Epithelial cell of esophagus (primary cell): ENCODE data around the gene SULT1B1.
A peak's percentile ranks its signal among the peaks of the same experiment; 100 is the strongest.
"Not testable (repeated sequence)": the region's sequence is repeated elsewhere in the genome, so short reads cannot be mapped to it uniquely, and the experiment has no call there.

Experiments
- DNase-seq: peaks from one replicate; pipeline ENCODE4 v3.0.0; 2010; ENCODE audit warnings: low read depth
- H3K4me3 ChIP-seq: 2 replicates; pipeline ENCODE4 v1.5.1; 2011; ENCODE audit warnings: mild to moderate bottlenecking, low read length, control low read depth
- CTCF ChIP-seq: IDR thresholded peaks from 2 replicates; pipeline ENCODE4 v1.5.1; 2011; ENCODE audit warnings: low read depth, mild to moderate bottlenecking, low read length, control low read depth, inconsistent platforms; ENCODE audit not compliant: insufficient read depth; ENCODE audit errors: missing control alignments

The SULT1B1 gene

GRCh38 chr4:69782651-69783310, 22.4 kb upstream of the SULT1B1 start:
- DNase-seq = no peak
- no peak for TF ChIP-seq CTCF
- no peak overlapping the region for H3K4me3 ChIP-seq

DNA sequence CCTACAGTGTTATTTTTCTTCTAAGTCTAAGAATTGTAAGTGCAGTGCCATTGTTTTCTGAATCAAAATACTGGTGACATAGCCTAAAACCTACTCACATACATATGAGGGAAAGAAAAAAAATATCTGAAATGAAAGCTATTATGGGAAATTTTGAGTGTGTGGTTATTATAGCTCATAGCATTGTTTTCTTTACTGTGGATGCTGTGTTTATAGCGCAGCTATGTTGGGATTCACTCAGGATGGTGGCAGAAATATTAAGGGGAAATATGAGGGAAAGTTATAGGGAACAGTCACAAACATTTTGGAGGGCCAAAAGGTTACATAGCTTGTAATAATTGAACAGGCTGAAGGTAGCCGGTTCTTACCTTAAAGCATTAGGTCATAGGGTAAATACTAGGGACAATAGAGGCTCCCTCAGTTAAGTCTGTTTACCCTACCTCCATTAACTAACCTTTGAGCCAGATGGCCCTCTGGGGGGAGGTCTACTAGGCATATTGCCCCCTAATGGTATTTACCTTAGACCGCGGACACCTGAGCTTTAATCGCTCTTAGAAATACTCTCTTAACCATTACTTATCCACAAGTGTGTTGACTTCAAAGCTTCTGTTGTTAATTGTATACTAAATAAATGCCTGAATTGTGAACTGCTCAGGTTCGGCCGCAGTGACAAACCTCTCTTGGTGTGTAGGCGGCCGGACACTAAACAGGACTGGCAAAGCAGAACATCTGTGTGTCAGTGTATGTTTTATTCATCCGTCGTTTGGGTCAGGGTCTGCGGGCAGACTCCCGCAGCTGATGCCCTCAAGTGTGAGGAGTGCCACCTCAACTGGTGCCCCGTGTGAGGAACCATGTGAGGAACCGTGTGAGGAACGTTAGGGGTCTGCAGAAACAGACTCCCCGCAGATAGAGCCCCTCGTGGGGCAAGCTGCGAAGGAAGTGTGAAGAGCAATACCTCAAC, 21.3 kb upstream of the SULT1B1 start:
- DNase-seq = no peak
- no peak for TF ChIP-seq CTCF
- no peak overlapping the region for H3K4me3 ChIP-seq

- no peak overlapping the region for H3K4me3 ChIP-seq
- no peak for DNase-seq
- no peak for TF ChIP-seq CTCF
Measured at GRCh38 chr4:69780141-69780540, 19.7 kb upstream of the SULT1B1 start.

DNA sequence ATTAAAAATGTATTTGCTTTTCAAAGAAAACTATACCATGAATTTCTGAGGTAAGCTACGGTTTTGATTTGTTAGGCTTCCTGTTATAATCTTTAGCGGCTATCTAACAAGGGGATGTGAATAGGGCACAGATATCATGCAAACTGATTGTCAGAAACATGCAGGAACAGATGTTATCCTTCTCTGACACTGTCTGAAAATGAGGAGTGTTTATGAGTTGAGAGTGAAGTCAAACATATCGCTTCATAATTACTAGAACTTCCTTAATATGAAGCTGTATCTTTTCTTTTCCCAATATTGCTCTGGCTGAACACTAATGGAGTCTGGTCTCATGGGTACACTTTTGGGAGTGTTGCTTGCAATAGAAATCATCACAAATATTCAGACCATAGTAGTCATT, 16.3 kb upstream of the SULT1B1 start:
- no peak for TF ChIP-seq CTCF
- H3K4me3 ChIP-seq = no peak overlapping the region
- DNase-seq = no peak

- no peak overlapping the region for H3K4me3 ChIP-seq
- TF ChIP-seq CTCF = no peak
- no peak for DNase-seq
Measured at GRCh38 chr4:69775321-69775867, 15.0 kb upstream of the SULT1B1 start.

GRCh38 chr4:69773484-69773883, 13.1 kb upstream of the SULT1B1 start:
- no peak overlapping the region for H3K4me3 ChIP-seq
- TF ChIP-seq CTCF = no peak
- peak; percentile 4 for DNase-seq

- H3K4me3 ChIP-seq, DNase-seq: not testable (repeated sequence)
Measured at GRCh38 chr4:69768554-69768953, 8.1 kb upstream of the SULT1B1 start.
